Measurements from ENCODE around the gene WWOX. TPM values are rescaled to one million over a fixed set of nuclear protein-coding genes. Genes with fewer than 3 reads are reported as not detected.

Gene WWOX
- polyA plus RNA-seq, 1 donor (not counting 4 experiments of a cell fraction or from before 2014, with no cell fraction given) = 5.1 TPM

- Histone ChIP-seq H3K4me2 (ENCODE audit: control insufficient read depth, extremely low read depth, insufficient read depth, low read depth, low read length) (no peak overlapping the region), H3K9me3 (ENCODE audit: control insufficient read depth, low read depth, low read length) (no peaks in the 10 kb centered on the region), H3K36me3 (ENCODE audit: control insufficient read depth in 2 of 2, extremely low read depth in 1 of 2, insufficient read depth in 2 of 2, low read length in 2 of 2) (no peaks in the 10 kb centered on the region), H3K27me3 (ENCODE audit: control insufficient read depth, extremely low read depth, insufficient read depth, low read length) (no peaks in the 10 kb centered on the region), H3K9me1 (ENCODE audit: control insufficient read depth, extremely low read depth, insufficient read depth, low read length) (no peaks in the 10 kb centered on the region), H3K79me2 (ENCODE audit: control insufficient read depth, insufficient read depth, low read length) (no peaks in the 10 kb centered on the region), H2AFZ (ENCODE audit: control insufficient read depth, low read length) (no peak overlapping the region), H3K4me3 (ENCODE audit: control insufficient read depth in 2 of 3, extremely low read depth in 1 of 3, insufficient read depth in 2 of 3, low read depth in 1 of 3, low read length in 3 of 3) (no peak overlapping the region), H3K4me1 (ENCODE audit: control insufficient read depth, extremely low read depth, insufficient read depth, low read length) (no peaks in the 10 kb centered on the region), H4K20me1 (ENCODE audit: control insufficient read depth, extremely low read depth, insufficient read depth, low read length) (no peaks in the 10 kb centered on the region), H3K9ac (ENCODE audit: control insufficient read depth, extremely low read depth, insufficient read depth, low read length) (no peak overlapping the region), H3K27ac (ENCODE audit: control insufficient read depth, insufficient read depth, low read length) (no peak overlapping the region)
- FAIRE-seq (no peak), DNase-seq (ENCODE audit: low read depth, low spot score) (no peak)
- dilution Hi-C loops (cut with MboI; ENCODE audit: extremely low pct_ligation_motif_present, low sequenced_read_pairs) = no loop called here
- TF ChIP-seq EZH2 (IDR thresholded peaks at IDR 0.05; ENCODE audit: low read length) (no peak), CTCF (optimal IDR thresholded peaks at IDR 0.05 in 1 of 3, IDR thresholded peaks at IDR 0.05 in 1 of 3, conservative IDR thresholded peaks at IDR 0.05 in 1 of 3; ENCODE audit: extremely low read depth in 1 of 3, insufficient read depth in 2 of 3, low read length in 3 of 3) (no peak)
Observed at GRCh38 chr16:78460428-78460827, 361.0 kb downstream of the WWOX start.

- no peaks in the 10 kb centered on the region for H3K9me3 ChIP-seq (ENCODE audit: control insufficient read depth, low read depth, low read length)
- H3K27ac ChIP-seq (ENCODE audit: control insufficient read depth, insufficient read depth, low read length) = no peak overlapping the region
- no peaks in the 10 kb centered on the region for H4K20me1 ChIP-seq (ENCODE audit: control insufficient read depth, extremely low read depth, insufficient read depth, low read length)
- H3K9me1 ChIP-seq (ENCODE audit: control insufficient read depth, extremely low read depth, insufficient read depth, low read length) = no peaks in the 10 kb centered on the region
- no peak overlapping the region for H3K4me3 ChIP-seq (ENCODE audit: control insufficient read depth in 2 of 3, extremely low read depth in 1 of 3, insufficient read depth in 2 of 3, low read depth in 1 of 3, low read length in 3 of 3)
- no peak overlapping the region for H3K9ac ChIP-seq (ENCODE audit: control insufficient read depth, extremely low read depth, insufficient read depth, low read length)
- dilution Hi-C loops (cut with MboI; ENCODE audit: extremely low pct_ligation_motif_present, low sequenced_read_pairs) = no loop called here
- H3K36me3 ChIP-seq (ENCODE audit: control insufficient read depth in 2 of 2, extremely low read depth in 1 of 2, insufficient read depth in 2 of 2, low read length in 2 of 2) = no peaks in the 10 kb centered on the region
- H3K4me2 ChIP-seq (ENCODE audit: control insufficient read depth, extremely low read depth, insufficient read depth, low read depth, low read length) = no peak overlapping the region
- DNase-seq (ENCODE audit: low read depth, low spot score) (no peak), FAIRE-seq (no peak)
- no peaks in the 10 kb centered on the region for H3K27me3 ChIP-seq (ENCODE audit: control insufficient read depth, extremely low read depth, insufficient read depth, low read length)
- no peak overlapping the region for H2AFZ ChIP-seq (ENCODE audit: control insufficient read depth, low read length)
- no peaks in the 10 kb centered on the region for H3K4me1 ChIP-seq (ENCODE audit: control insufficient read depth, extremely low read depth, insufficient read depth, low read length)
- TF ChIP-seq CTCF (optimal IDR thresholded peaks at IDR 0.05 in 1 of 3, IDR thresholded peaks at IDR 0.05 in 1 of 3, conservative IDR thresholded peaks at IDR 0.05 in 1 of 3; ENCODE audit: extremely low read depth in 1 of 3, insufficient read depth in 2 of 3, low read length in 3 of 3) (no peak), EZH2 (IDR thresholded peaks at IDR 0.05; ENCODE audit: low read length) (no peak)
- no peaks in the 10 kb centered on the region for H3K79me2 ChIP-seq (ENCODE audit: control insufficient read depth, insufficient read depth, low read length)
Observed at GRCh38 chr16:78461087-78461486, 361.6 kb downstream of the WWOX start.

All from keratinocyte (primary cell).